Dermis microvascular lymphatic vessel endothelial cell (primary cell): ENCODE measurements around the gene RASGRF2. TPM values are rescaled to one million over a fixed set of nuclear protein-coding genes. Genes with fewer than 3 reads are reported as not detected.
A peak's percentile ranks its signal among the peaks of the same experiment; 100 is the strongest.

Experiments used
- DNase-seq, 2 donors: peaks; one replicate each; pipeline versions ENCODE4 v3.0.0 to v3.0.0-alpha.2; 2010; ENCODE audit warnings: low read depth in 2 of 2
- total RNA-seq: library from RNA; depleted of rRNA; stranded (reverse); fragments of >200 nt; gene quantifications from 2 replicates; pipeline ENCODE4 v1.2.1, GENCODE V29; 2014

Gene RASGRF2
- total RNA-seq, 1 donor from 2014 or later, result 23.2 TPM

DNA sequence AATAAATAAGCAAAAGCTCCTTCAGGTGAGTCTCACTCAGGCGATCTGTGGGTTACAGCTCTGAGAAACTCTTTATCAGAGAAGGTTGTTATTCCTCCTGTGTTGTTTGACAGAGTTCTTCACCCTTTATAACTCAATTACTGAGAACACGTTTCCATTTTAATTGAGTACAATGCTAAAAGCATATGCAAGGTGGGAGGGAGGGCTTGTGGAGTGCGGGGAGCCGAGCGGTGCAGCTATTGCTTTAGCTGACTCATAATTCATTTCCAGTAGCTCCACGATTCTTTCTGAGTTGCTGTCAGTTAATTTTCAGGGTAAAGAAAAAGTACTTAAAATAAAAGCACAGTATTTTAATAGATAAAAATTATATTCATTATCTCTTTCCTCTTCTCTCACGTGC lies 168.3 kb downstream of the RASGRF2 start:
- no peak for DNase-seq

GRCh38 chr5:81132381-81132780 lies 172.2 kb downstream of the RASGRF2 start:
- DNase-seq, result no peak

- no peak for DNase-seq
Observed at GRCh38 chr5:81134066-81134465, 173.9 kb downstream of the RASGRF2 start.

- no peak for DNase-seq
Observed at GRCh38 chr5:81134566-81134965, 174.4 kb downstream of the RASGRF2 start.

DNA sequence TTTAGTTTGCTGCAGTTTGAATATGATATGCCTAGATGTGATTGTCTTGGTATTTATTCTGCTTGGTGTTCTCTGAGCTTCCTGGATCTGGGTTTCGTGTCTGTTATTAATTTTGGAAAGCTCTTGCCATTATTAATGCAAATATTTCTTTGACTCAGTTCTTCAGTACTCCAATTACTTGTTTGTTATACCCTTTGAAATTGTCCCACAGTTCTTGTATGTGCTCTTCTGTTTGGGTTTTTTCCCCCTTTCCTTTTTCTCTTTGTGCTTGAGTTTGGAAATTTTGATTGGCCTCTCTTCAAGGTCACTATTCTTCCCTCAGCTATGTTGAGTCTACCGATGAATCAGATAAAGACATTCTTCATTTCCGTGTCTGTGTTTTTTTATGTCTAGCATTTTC lies 176.4 kb downstream of the RASGRF2 start:
- no peak for DNase-seq

DNA sequence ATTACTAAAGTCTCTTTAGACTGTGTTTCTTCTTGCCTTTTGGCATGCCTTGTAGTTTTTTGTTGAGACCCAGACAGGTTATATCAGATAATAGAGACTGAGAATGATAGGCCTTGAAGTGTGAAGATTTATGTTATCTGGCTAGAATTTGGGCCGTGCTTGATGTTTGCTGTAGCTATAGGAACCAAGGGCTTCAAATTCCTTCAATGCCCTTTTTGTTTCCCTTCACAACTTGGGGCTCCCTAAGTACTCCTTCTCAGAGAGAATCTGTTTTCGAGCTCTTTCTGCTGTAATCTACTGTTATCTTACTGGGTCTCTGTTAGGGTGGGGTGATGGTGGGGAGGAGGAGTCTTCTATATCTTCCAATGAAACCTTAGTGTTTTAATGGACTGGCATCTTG lies 177.7 kb downstream of the RASGRF2 start:
- no peak for DNase-seq

- peak in 1 of 2 donors; percentile 5 for DNase-seq
Observed at GRCh38 chr5:81140441-81140840, 180.3 kb downstream of the RASGRF2 start.

DNA sequence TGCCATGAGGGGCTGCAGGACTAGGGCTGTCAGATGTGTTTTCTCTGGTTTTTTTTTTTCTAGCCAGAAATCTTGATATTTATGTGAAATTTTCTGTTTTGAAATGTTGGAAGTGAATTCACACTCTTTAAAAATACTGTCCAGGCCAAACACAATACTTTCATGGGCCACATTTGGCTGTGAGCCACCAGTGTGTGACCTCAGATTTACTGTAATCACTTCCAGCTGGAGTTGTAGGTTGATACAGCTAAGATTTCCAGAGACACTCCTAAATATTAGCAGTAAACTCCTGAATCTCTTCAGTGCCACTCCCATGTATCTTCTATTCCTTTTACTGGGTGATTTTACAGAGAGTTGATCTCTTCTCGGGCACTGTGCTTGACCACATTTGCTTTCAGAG lies 180.8 kb downstream of the RASGRF2 start:
- DNase-seq, result peak; percentile 37 to 67

- DNase-seq, result no peak
Observed at GRCh38 chr5:81142108-81142507, 181.9 kb downstream of the RASGRF2 start.

DNA sequence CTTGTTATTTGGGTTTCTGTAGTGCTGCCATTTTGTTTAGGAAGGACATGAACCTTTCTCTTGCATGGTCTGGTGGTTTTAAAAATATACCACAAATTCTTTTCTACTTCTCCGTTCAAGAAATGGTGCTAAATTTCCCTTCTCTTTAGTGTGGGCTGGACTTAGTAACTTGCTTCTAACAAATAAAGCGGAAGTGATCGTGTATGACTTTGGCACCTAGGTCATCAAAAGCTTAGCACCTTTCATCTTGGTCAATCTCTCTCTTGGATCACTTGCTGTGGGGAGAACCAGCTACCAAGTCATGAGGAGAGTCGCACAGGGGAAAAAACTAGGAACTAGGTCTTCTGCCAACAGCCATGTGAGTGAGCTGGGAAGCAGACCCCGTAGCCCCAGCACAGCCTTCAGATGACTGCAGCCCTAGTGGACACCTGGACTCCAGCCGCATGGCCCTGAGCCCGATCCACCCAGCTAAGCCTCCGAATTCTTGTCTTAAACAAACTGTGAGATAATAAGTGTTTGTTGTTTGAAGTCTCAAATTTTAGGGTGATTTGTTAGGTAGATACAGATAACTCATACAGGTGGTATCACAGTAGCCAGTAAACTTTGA lies 185.3 kb downstream of the RASGRF2 start:
- no peak for DNase-seq

GRCh38 chr5:81146031-81146430 lies 185.9 kb downstream of the RASGRF2 start:
- DNase-seq, result no peak

DNA sequence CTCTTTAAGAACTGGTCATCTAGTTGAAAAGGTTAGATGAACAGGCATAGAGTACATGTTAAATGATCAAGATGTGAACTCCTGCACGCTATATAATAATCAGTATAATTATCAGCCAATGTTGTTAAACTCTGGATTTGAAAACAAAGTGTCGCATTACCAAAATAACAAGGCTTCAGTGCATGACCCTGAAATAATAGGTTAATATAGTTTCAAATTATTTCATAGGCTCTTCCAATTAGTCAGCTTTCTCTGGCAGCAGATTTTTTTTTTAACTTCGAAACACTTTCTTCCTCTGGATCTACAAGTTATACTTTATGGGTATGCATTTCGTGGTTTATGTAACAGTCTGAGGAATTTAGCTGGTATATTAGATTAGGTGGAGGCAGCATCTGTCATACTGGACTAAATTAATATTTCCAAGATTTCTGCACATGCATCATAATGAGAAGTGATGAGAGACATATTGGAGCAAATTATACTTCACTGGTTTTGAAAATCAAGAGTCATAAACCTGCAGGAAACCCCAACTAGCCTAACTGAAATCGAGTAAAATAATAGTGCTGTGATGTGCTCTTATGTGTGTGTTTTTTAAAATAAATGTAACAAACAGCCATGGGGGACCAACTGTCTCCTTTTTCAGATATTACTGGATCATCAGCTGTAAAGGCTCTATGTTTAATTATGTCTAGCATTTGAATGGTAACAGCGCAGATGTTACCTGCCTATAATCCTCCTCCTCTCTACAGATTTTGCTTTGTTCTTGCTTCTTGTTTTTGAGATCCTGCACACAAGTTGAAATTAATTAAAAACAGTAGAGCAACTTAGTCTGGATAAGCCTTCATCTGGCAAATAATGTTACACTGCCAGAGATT lies 187.1 kb downstream of the RASGRF2 start:
- DNase-seq, result no peak

GRCh38 chr5:81147886-81148571 lies 187.9 kb downstream of the RASGRF2 start:
- no peak for DNase-seq

GRCh38 chr5:81151546-81151945 lies 191.4 kb downstream of the RASGRF2 start:
- peak in 1 of 2 donors; percentile 73 for DNase-seq

DNA sequence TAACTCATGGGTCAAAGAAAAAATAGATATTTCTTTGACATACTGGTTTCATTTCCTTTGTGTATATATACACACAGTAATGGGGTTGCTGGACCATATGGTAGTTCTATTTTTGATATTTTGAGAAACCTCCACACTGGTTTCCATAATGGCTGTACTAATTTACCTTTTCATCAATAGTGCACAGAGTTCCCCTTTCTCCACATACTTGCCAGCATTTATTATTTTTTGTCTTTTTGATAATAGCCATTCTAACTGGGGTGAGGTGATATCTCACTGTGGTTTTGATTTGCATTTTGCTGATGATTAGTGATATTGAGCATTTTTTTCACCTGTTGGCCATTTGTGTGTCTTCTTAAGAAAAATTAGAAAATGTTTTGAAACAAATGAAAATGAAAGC lies 194.6 kb downstream of the RASGRF2 start:
- DNase-seq, result no peak

GRCh38 chr5:81156732-81157131 lies 196.6 kb downstream of the RASGRF2 start:
- no peak for DNase-seq

DNA sequence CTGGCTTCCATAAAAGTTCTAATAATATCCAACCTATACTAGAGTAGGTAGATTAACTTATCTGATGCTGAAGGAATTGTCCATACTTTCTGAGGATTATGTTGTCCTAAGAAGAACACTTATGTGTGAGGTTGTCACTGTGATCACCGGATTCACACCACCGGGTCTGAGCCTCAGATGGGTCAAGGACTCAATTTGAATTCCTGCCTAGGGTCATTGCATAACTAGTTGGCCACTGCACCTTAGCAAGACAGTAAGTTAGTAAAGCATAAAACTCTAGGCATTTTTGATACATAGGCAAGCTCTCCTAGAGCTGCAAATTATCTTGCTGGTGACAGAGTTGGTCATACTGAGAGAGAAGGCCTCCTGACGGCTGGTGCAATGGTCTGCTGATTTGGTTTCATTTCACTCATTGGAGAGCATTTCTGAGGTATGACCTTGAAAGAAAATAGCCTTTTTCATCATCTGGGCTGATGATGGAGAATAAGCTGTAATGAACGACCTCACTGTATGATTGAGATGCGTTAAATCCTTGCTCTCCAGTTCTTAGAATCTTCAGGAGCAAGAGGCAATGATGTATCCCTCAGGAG lies 200.9 kb downstream of the RASGRF2 start:
- no peak for DNase-seq

DNA sequence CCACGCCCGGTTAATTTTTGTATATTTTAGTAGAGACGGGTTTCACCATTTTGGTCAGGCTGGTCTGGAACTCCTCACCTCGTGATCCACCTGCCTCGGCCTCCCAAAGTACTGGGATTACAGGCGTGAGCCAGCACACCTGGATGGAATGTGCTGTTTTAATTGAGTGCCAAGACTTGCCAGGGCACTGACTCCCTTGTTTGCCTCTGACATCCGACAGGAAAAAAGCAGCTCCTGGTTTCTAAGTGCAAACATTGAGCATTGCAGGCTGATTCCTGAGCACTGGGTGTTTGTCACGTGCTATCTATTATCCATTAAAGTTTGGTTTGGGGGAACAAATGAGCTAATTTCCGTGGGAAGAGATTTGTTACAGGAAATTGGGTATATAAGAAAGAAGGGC lies 202.3 kb downstream of the RASGRF2 start:
- no peak for DNase-seq

DNA sequence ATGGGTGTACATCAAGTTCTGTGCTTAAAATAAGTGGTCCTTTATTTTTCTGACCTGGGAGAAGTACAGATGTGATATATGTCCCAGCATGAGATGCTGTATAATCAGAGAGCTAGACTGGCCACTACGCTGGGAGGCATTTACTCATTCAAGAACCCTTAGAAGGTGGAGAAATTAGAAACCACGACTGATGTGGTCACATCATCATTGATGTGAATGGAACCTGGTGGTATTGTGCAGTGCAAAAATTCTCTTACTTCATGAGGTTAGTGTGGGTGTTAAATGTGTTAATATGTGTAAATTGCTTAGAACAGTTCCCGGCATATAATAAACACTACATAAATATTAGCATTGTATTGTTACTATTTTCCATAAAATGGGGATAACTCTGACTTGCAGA lies 203.5 kb downstream of the RASGRF2 start:
- no peak for DNase-seq

GRCh38 chr5:81164476-81164875 lies 204.3 kb downstream of the RASGRF2 start:
- DNase-seq, result no peak

DNA sequence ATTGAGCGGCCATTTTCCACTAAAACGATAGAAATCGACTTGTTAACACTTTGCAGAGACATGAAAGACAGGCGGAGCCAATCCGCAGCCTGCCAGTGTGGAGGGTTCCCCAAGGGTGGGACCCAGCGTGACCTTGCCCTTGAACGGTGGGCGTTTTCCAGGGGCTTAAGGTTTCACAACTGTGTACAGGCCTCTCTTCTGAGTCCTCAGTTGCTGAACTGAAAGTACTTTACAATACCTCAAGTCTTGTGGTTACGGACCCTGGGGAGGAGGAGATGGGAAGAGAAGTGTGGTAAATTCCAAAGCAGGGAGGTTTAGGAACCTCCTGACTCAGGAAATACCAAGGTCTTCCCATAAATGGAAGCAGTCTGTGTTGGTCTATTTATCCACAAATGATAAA lies 204.8 kb downstream of the RASGRF2 start:
- no peak for DNase-seq

- DNase-seq, result peak; percentile 78 to 80
Observed at GRCh38 chr5:81165493-81166119, 205.4 kb downstream of the RASGRF2 start.
